Brain microvascular endothelial cell (primary cell): ENCODE measurements around the gene PRKG1.

Experiments
- DNase-seq: peaks from one replicate; pipeline ENCODE4 v3.0.0-alpha.2; 2020
- H3K27ac ChIP-seq: fragments of 250-450 bp; sonication (Bioruptor Pico); 2 replicates; pipeline ENCODE4 v1.5.1; 2020; ENCODE audit warnings: mild to moderate bottlenecking, moderate library complexity
- H3K27me3 ChIP-seq: fragments of 250-450 bp; sonication (Bioruptor Pico); replicated peaks from 2 replicates; pipeline ENCODE4 v1.5.1; 2020; ENCODE audit warnings: mild to moderate bottlenecking
- H3K36me3 ChIP-seq: fragments of 250-450 bp; sonication (Bioruptor Pico); replicated peaks from 2 replicates; pipeline ENCODE4 v1.5.1; 2020; ENCODE audit warnings: mild to moderate bottlenecking
- H3K4me3 ChIP-seq: 2 replicates; pipeline ENCODE4 v1.5.1; 2011; ENCODE audit warnings: low read depth, mild to moderate bottlenecking, control low read depth, low read length, moderate library complexity
- CTCF ChIP-seq: IDR thresholded peaks from 2 replicates; pipeline ENCODE4 v1.5.1; 2011; ENCODE audit warnings: low read depth, mild to moderate bottlenecking, moderate library complexity, low read length, control low read depth, inconsistent platforms; ENCODE audit errors: missing control alignments
- in situ Hi-C: cut with HindIII; loops from 2 replicates; pipeline ENCODE4 v1.10.0; 2017; ENCODE audit warnings: low sequenced_read_pairs, low pct_ligation_motif_present

PRKG1 gene

DNA sequence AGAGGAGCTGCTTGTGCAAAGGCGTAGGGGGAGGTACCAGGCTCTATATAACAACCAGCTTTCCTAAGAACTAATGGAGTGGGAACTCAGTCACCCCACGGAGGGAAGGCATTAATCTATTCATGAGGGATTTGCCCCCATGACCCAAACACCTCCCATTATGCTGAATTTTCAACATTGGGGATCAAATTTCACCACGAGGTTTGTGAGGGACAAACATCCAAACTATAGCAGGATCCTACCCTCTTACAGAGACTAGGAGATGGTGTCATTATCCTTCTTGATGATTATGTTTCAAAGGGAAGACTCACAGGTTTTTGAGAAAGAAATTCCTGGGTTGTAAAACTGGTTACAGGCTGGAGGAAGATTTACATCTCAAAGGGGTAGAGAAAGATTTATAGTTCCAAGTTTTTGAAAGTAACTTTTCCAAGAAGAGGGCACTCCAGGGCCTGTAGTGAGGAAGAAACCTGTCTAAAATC lies 944.8 kb downstream of the PRKG1 start:
- TF ChIP-seq CTCF: no peak
- in situ Hi-C loops: no loop called here
- DNase-seq: no peak
- H3K36me3 ChIP-seq: no peaks in the 10 kb centered on the region
- no peaks in the 10 kb centered on the region for H3K27me3 ChIP-seq
- H3K27ac ChIP-seq: no peak overlapping the region
- H3K4me3 ChIP-seq: no peak overlapping the region

- no peak overlapping the region for H3K27ac ChIP-seq
- H3K27me3 ChIP-seq: no peaks in the 10 kb centered on the region
- no peak for TF ChIP-seq CTCF
- in situ Hi-C loops: no loop called here
- no peak overlapping the region for H3K4me3 ChIP-seq
- DNase-seq: no peak
- H3K36me3 ChIP-seq: no peaks in the 10 kb centered on the region
Measured at GRCh38 chr10:52019656-52020055, 945.4 kb downstream of the PRKG1 start.

GRCh38 chr10:52020173-52020572 lies 945.9 kb downstream of the PRKG1 start:
- Histone ChIP-seq H3K36me3 (no peaks in the 10 kb centered on the region), H3K4me3 (no peak overlapping the region), H3K27me3 (no peaks in the 10 kb centered on the region), H3K27ac (no peak overlapping the region)
- in situ Hi-C loops: no loop called here
- no peak for DNase-seq
- no peak for TF ChIP-seq CTCF

DNA sequence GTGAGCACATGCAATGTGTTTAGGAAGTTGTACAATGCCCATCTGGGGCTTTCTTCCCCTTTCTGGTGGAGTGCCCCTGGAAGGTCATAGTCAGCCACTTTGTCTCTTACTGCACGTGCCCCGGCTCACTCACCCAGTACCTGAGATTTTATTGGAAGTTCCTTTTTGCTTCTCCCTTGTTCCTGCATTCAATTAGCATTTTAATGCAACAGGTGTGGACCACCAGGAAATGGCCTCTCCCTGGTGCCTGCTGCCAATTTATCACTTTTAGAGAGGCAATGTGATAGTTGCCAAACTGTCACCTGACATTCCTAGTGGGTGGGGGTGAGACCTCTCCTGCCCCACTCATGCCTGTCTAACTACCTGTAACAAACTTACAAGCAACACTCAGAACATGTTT lies 946.4 kb downstream of the PRKG1 start:
- in situ Hi-C loops: no loop called here
- no peak for DNase-seq
- Histone ChIP-seq H3K27ac (no peak overlapping the region), H3K4me3 (no peak overlapping the region), H3K27me3 (no peaks in the 10 kb centered on the region), H3K36me3 (no peaks in the 10 kb centered on the region)
- TF ChIP-seq CTCF: no peak

GRCh38 chr10:52027055-52027705 lies 952.9 kb downstream of the PRKG1 start:
- DNase-seq: no peak
- in situ Hi-C loops: no loop called here
- Histone ChIP-seq H3K27me3 (no peaks in the 10 kb centered on the region), H3K36me3 (no peaks in the 10 kb centered on the region), H3K27ac (no peak overlapping the region), H3K4me3 (no peak overlapping the region)
- TF ChIP-seq CTCF: no peak

DNA sequence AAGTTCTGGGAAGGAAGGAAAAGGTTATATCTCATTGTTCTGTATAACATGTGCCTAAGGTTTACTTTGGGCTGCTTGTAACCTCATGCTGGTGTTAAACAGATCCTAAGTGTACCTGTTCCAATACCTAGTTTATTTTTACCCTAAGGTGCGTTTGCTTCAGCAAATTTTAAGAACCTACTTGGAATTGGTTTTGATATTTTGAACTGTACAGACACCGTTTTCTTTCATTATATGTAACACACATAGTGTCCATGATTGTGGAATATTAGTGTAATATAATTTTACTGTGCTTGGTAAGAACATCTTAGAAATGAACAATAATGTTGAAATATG lies 954.2 kb downstream of the PRKG1 start:
- Histone ChIP-seq H3K27me3 (no peaks in the 10 kb centered on the region), H3K36me3 (no peaks in the 10 kb centered on the region), H3K4me3 (no peak overlapping the region), H3K27ac (no peak overlapping the region)
- no peak for TF ChIP-seq CTCF
- in situ Hi-C loops: no loop called here
- no peak for DNase-seq
